ENCODE results near the gene TTYH1. TPM values are rescaled to one million over a fixed set of nuclear protein-coding genes. Genes with fewer than 3 reads are reported as not detected.

The TTYH1 gene
- total RNA-seq, 1 donor from 2014 or later: 144 TPM

- H3K9me3 Mint-ChIP-seq (ENCODE audit: low read depth): no peaks in the 10 kb centered on the region
- no peak for DNase-seq (ENCODE audit: low spot score, unreplicated experiment)
- peaks cover 4% of the 10 kb centered on the region for H3K4me1 Mint-ChIP-seq (ENCODE audit: low read depth)
- no peak for TF ChIP-seq CTCF (IDR thresholded peaks at IDR 0.05; ENCODE audit: unreplicated experiment)
- no peak overlapping the region for H3K27ac Mint-ChIP-seq
- no peak overlapping the region for H3K4me3 Mint-ChIP-seq (ENCODE audit: low read depth)
- peaks cover 55% of the 10 kb centered on the region for H3K27me3 Mint-ChIP-seq
- no peaks in the 10 kb centered on the region for H3K36me3 Mint-ChIP-seq (ENCODE audit: insufficient read depth)
These were observed 55.9 kb downstream of the TTYH1 start for GRCh38 chr19:54470991-54471782.

DNA sequence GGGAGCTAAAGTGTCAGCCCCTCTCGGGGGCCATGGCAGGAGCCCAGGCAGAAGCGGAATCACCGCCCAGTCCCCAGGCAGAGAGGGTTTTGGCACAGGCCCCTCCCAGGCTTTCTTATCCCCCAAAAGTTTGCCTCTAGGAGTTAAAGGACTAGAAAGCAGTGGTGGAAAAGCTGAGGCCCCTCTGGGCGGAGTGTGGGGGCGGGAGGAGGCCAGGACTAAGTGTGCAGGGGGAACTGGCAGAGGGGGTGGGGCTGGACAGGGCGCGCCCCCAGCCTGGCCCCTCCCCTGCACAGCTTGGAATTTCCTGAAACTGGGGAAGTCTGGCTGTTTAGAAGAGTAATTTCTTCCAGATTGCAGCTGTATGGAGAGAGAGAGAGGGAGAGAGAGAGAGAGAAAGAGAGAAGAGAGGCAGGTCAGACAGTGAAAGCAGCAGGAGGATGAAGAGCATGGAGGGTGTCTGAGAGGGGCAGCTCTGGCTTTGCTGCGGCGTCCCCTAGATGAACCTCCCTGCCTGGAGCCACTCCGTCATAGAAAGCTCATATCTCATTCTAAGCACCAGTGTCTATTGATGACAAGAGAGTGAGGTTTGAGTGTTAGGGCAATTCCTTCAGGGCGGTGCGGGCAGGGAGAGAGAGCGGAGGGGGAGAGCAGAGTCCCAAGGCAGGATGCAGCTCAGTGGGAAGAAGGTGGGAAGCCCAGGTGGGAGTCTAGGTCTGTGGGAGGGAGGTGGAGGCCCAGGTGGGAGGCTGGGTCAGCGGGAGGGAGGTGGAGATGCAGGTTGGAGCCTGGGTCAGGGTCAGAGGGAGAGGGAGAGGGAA is 58.0 kb downstream of the TTYH1 start, which contains the start of gene CDC42EP5:
Gene CDC42EP5, minus strand, starts transcription at position 226 of the 821 bp plus-strand sequence. CDS start 7,749 bp downstream, outside the sequence.
- H3K27me3 Mint-ChIP-seq: peaks cover 55% of the 10 kb centered on the region
- H3K36me3 Mint-ChIP-seq (ENCODE audit: insufficient read depth): no peaks in the 10 kb centered on the region
- no peak for TF ChIP-seq CTCF (IDR thresholded peaks at IDR 0.05; ENCODE audit: unreplicated experiment)
- no peak for DNase-seq (ENCODE audit: low spot score, unreplicated experiment)
- H3K27ac Mint-ChIP-seq: no peak within 1 kb of the TSS
- no peaks in the 10 kb centered on the region for H3K9me3 Mint-ChIP-seq (ENCODE audit: low read depth)
- H3K4me1 Mint-ChIP-seq (ENCODE audit: low read depth): peaks cover 4% of the 10 kb centered on the region
- H3K4me3 Mint-ChIP-seq (ENCODE audit: low read depth): peak within 1 kb of the TSS; percentile 32

GRCh38 chr19:54473892-54474372 is 58.7 kb downstream of the TTYH1 start:
- no peaks in the 10 kb centered on the region for H3K9me3 Mint-ChIP-seq (ENCODE audit: low read depth)
- no peaks in the 10 kb centered on the region for H3K36me3 Mint-ChIP-seq (ENCODE audit: insufficient read depth)
- peaks cover 4% of the 10 kb centered on the region for H3K4me1 Mint-ChIP-seq (ENCODE audit: low read depth)
- no peak for TF ChIP-seq CTCF (IDR thresholded peaks at IDR 0.05; ENCODE audit: unreplicated experiment)
- no peak for DNase-seq (ENCODE audit: low spot score, unreplicated experiment)
- peaks cover 53% of the 10 kb centered on the region for H3K27me3 Mint-ChIP-seq
- H3K27ac Mint-ChIP-seq: no peak overlapping the region
- H3K4me3 Mint-ChIP-seq (ENCODE audit: low read depth): no peak overlapping the region

GRCh38 chr19:54475706-54476105 is 60.4 kb downstream of the TTYH1 start:
- Mint-ChIP-seq H3K9me3 (ENCODE audit: low read depth) (no peaks in the 10 kb centered on the region), H3K27ac (no peak overlapping the region), H3K4me1 (ENCODE audit: low read depth) (peaks cover 3% of the 10 kb centered on the region), H3K36me3 (ENCODE audit: insufficient read depth) (no peaks in the 10 kb centered on the region), H3K27me3 (peaks cover 42% of the 10 kb centered on the region), H3K4me3 (ENCODE audit: low read depth) (no peak overlapping the region)
- no peak for DNase-seq (ENCODE audit: low spot score, unreplicated experiment)
- TF ChIP-seq CTCF (IDR thresholded peaks at IDR 0.05; ENCODE audit: unreplicated experiment): no peak

DNA sequence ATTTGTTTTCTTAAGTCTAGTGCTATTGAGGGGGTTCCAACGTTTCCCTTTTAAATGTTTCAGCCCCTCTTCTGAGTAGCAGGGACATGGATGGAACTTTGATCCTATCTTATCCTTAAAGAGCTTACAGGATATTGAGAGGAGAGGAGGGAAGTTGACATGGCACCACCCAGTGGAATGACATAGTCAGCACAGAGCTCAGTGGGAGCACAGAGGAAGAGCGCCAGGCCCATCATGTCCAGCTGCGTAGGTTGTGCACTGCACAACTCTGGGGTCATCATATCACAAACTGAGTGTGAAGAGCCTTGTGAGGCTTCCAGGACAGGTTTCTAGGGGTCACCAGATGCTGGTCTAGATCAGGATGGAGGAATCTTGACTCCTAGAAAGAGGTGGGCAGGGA is 62.4 kb downstream of the TTYH1 start:
- H3K4me3 Mint-ChIP-seq (ENCODE audit: low read depth): no peak overlapping the region
- H3K27me3 Mint-ChIP-seq: peaks cover 40% of the 10 kb centered on the region
- H3K36me3 Mint-ChIP-seq (ENCODE audit: insufficient read depth): no peaks in the 10 kb centered on the region
- no peaks in the 10 kb centered on the region for H3K9me3 Mint-ChIP-seq (ENCODE audit: low read depth)
- TF ChIP-seq CTCF (IDR thresholded peaks at IDR 0.05; ENCODE audit: unreplicated experiment): no peak
- H3K4me1 Mint-ChIP-seq (ENCODE audit: low read depth): peaks cover 2% of the 10 kb centered on the region
- DNase-seq (ENCODE audit: low spot score, unreplicated experiment): no peak
- no peak overlapping the region for H3K27ac Mint-ChIP-seq
